Astrocyte (in vitro differentiated cells and primary cell): ENCODE data around the gene REPS1.

Experiments
- EZH2 ChIP-seq: IDR thresholded peaks from 2 replicates; pipeline ENCODE4 v1.6.1; 2012; ENCODE audit warnings: mild to moderate bottlenecking, low read length, inconsistent platforms; ENCODE audit not compliant: insufficient read depth
- TF ChIP-seq, protein P1 (sequence below): IDR thresholded peaks from 2 replicates; pipeline ENCODE4 v1.5.1; 2011; ENCODE audit warnings: low read depth, mild to moderate bottlenecking, inconsistent platforms, low read length, moderate library complexity; ENCODE audit not compliant: insufficient read depth

- TF ChIP-seq, protein P1, sequence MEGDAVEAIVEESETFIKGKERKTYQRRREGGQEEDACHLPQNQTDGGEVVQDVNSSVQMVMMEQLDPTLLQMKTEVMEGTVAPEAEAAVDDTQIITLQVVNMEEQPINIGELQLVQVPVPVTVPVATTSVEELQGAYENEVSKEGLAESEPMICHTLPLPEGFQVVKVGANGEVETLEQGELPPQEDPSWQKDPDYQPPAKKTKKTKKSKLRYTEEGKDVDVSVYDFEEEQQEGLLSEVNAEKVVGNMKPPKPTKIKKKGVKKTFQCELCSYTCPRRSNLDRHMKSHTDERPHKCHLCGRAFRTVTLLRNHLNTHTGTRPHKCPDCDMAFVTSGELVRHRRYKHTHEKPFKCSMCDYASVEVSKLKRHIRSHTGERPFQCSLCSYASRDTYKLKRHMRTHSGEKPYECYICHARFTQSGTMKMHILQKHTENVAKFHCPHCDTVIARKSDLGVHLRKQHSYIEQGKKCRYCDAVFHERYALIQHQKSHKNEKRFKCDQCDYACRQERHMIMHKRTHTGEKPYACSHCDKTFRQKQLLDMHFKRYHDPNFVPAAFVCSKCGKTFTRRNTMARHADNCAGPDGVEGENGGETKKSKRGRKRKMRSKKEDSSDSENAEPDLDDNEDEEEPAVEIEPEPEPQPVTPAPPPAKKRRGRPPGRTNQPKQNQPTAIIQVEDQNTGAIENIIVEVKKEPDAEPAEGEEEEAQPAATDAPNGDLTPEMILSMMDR, result no peak
- no peak for TF ChIP-seq EZH2
Measured at GRCh38 chr6:138963531-138963930, 24.5 kb downstream of the REPS1 start.
